A673 (cell line): Measurements from ENCODE around the gene XYLT1.

ENCODE experiments used
- EZH2 ChIP-seq: fragments of 200-600 bp; sonication (generic); IDR thresholded peaks from 2 replicates; pipeline ENCODE4 v1.6.1; 2017; ENCODE audit warnings: borderline replicate concordance, low read depth, mild to moderate bottlenecking, mixed read lengths, antibody characterized with exemption, low read length; ENCODE audit not compliant: poor library complexity, severe bottlenecking
- TF ChIP-seq, protein P1 (sequence below): fragments of 300-800, 200-600 bp; sonication (generic); conservative IDR thresholded peaks from 2 replicates; pipeline ENCODE4 v1.5.1; 2017; ENCODE audit warnings: low read depth, mild to moderate bottlenecking, antibody characterized with exemption, low read length, moderate library complexity, mixed read lengths

GRCh38 chr16:17476414-17477259 lies 5.9 kb upstream of the XYLT1 start:
- no peak for TF ChIP-seq EZH2
- TF ChIP-seq, protein P1, sequence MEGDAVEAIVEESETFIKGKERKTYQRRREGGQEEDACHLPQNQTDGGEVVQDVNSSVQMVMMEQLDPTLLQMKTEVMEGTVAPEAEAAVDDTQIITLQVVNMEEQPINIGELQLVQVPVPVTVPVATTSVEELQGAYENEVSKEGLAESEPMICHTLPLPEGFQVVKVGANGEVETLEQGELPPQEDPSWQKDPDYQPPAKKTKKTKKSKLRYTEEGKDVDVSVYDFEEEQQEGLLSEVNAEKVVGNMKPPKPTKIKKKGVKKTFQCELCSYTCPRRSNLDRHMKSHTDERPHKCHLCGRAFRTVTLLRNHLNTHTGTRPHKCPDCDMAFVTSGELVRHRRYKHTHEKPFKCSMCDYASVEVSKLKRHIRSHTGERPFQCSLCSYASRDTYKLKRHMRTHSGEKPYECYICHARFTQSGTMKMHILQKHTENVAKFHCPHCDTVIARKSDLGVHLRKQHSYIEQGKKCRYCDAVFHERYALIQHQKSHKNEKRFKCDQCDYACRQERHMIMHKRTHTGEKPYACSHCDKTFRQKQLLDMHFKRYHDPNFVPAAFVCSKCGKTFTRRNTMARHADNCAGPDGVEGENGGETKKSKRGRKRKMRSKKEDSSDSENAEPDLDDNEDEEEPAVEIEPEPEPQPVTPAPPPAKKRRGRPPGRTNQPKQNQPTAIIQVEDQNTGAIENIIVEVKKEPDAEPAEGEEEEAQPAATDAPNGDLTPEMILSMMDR, result peak; percentile 48
